ENCODE data around the gene SMAD3. TPM values are rescaled to one million over a fixed set of nuclear protein-coding genes. Genes with fewer than 3 reads are reported as not detected.
A peak's percentile ranks its signal among the peaks of the same experiment; 100 is the strongest.

SMAD3 gene
- total RNA-seq, 1 donor: 96.3 TPM

GRCh38 chr15:67114046-67114445, 48.6 kb downstream of the SMAD3 start:
- DNase-seq (ENCODE audit: low read depth): no peak
- no peak for TF ChIP-seq CTCF (IDR thresholded peaks at IDR 0.05; ENCODE audit: insufficient read depth, low read length)
- no peak overlapping the region for H3K4me3 ChIP-seq (ENCODE audit: low read depth, low read length)

- H3K4me3 ChIP-seq (ENCODE audit: low read depth, low read length): no peak overlapping the region
- no peak for TF ChIP-seq CTCF (IDR thresholded peaks at IDR 0.05; ENCODE audit: insufficient read depth, low read length)
- no peak for DNase-seq (ENCODE audit: low read depth)
Measured at GRCh38 chr15:67114846-67115585, 49.6 kb downstream of the SMAD3 start.

GRCh38 chr15:67115586-67115969, 50.2 kb downstream of the SMAD3 start:
- DNase-seq (ENCODE audit: low read depth): no peak
- TF ChIP-seq CTCF (IDR thresholded peaks at IDR 0.05; ENCODE audit: insufficient read depth, low read length): no peak
- H3K4me3 ChIP-seq (ENCODE audit: low read depth, low read length): no peak overlapping the region

- H3K4me3 ChIP-seq (ENCODE audit: low read depth, low read length): no peak overlapping the region
- no peak for TF ChIP-seq CTCF (IDR thresholded peaks at IDR 0.05; ENCODE audit: insufficient read depth, low read length)
- DNase-seq (ENCODE audit: low read depth): no peak
Measured at GRCh38 chr15:67116742-67117141, 51.3 kb downstream of the SMAD3 start.

- no peak overlapping the region for H3K4me3 ChIP-seq (ENCODE audit: low read depth, low read length)
- no peak for TF ChIP-seq CTCF (IDR thresholded peaks at IDR 0.05; ENCODE audit: insufficient read depth, low read length)
- peak; percentile 80 for DNase-seq (ENCODE audit: low read depth)
Measured at GRCh38 chr15:67117370-67117769, 52.0 kb downstream of the SMAD3 start.

GRCh38 chr15:67118808-67119207, 53.4 kb downstream of the SMAD3 start:
- no peak overlapping the region for H3K4me3 ChIP-seq (ENCODE audit: low read depth, low read length)
- no peak for TF ChIP-seq CTCF (IDR thresholded peaks at IDR 0.05; ENCODE audit: insufficient read depth, low read length)
- DNase-seq (ENCODE audit: low read depth): no peak
